Hepatocyte (in vitro differentiated cells): ENCODE data around the gene TSPYL1. TPM values are rescaled to one million over a fixed set of nuclear protein-coding genes. Genes with fewer than 3 reads are reported as not detected.
"Not testable (repeated sequence)": the region's sequence is repeated elsewhere in the genome, so short reads cannot be mapped to it uniquely, and the experiment has no call there.

Experiments used
- DNase-seq: peaks from one replicate; pipeline ENCODE4 v3.0.0-alpha.2; 2016; ENCODE audit warnings: low spot score
- H2AFZ ChIP-seq: fragments of 200-600 bp; sonication (generic); 2 replicates; pipeline ENCODE4 v1.6.0; 2016; ENCODE audit warnings: antibody characterized with exemption, mild to moderate bottlenecking
- H3K27ac ChIP-seq: fragments of 200-600 bp; sonication (generic); 2 replicates; pipeline ENCODE4 v1.5.1; 2016; ENCODE audit warnings: mild to moderate bottlenecking
- H3K27me3 ChIP-seq: fragments of 200-600 bp; sonication (generic); 2 replicates; pipeline ENCODE4 v1.6.1; 2016
- H3K36me3 ChIP-seq: fragments of 200-600 bp; sonication (generic); replicated peaks from 2 replicates; pipeline ENCODE4 v1.5.1; 2016; ENCODE audit warnings: low read depth; ENCODE audit not compliant: insufficient read depth
- H3K4me1 ChIP-seq: fragments of 200-600 bp; sonication (generic); 2 replicates; pipeline ENCODE4 v1.5.1; 2016; ENCODE audit warnings: mild to moderate bottlenecking, moderate library complexity; ENCODE audit not compliant: insufficient read depth
- H3K4me2 ChIP-seq: fragments of 200-600 bp; sonication (generic); 2 replicates; pipeline ENCODE4 v1.6.0; 2016
- H3K4me3 ChIP-seq: fragments of 200-600 bp; sonication (generic); 2 replicates; pipeline ENCODE4 v1.5.1; 2016; ENCODE audit warnings: mild to moderate bottlenecking
- H3K79me2 ChIP-seq: fragments of 200-600 bp; sonication (generic); 2 replicates; pipeline ENCODE4 v1.6.0; 2017; ENCODE audit warnings: mild to moderate bottlenecking
- H3K9me2 ChIP-seq: fragments of 200-600 bp; sonication (generic); replicated peaks from 2 replicates; pipeline ENCODE4 v1.6.0; 2017; ENCODE audit warnings: mild to moderate bottlenecking; ENCODE audit not compliant: insufficient read depth
- H3K9me3 ChIP-seq: fragments of 200-600 bp; sonication (generic); 2 replicates; pipeline ENCODE4 v1.5.1; 2016; ENCODE audit warnings: low read depth, mild to moderate bottlenecking
- H4K20me1 ChIP-seq: fragments of 200-600 bp; sonication (generic); 2 replicates; pipeline ENCODE4 v1.6.0; 2016; ENCODE audit warnings: mild to moderate bottlenecking; ENCODE audit not compliant: insufficient read depth, poor library complexity, severe bottlenecking
- CTCF ChIP-seq: fragments of 200-600 bp; sonication (generic); IDR thresholded peaks from 2 replicates; pipeline ENCODE4 v1.5.1; 2016; ENCODE audit warnings: antibody characterized with exemption, mild to moderate bottlenecking; ENCODE audit not compliant: poor library complexity
- EZH2 ChIP-seq: fragments of 200-600 bp; sonication (generic); IDR thresholded peaks from 2 replicates; pipeline ENCODE4 v1.6.1; 2016; ENCODE audit warnings: antibody characterized with exemption, mild to moderate bottlenecking, borderline replicate concordance
- EZH2phosphoT487 ChIP-seq: fragments of 200-600 bp; sonication (generic); IDR thresholded peaks from one replicate; pipeline ENCODE4 v1.6.1; 2018; ENCODE audit warnings: antibody characterized with exemption, mild to moderate bottlenecking, low read depth, moderate library complexity; ENCODE audit not compliant: unreplicated experiment, severe bottlenecking
- WGBS: methylation state at CpG from one replicate; pipeline ENCODE4 v1.1.6; 2016; ENCODE audit warnings: low lambda C conversion rate; ENCODE audit errors: missing lambda C conversion rate; 5-methylcytosine and 5-hydroxymethylcytosine counted together
- polyA plus RNA-seq: library from polyadenylated mRNA; unstranded; fragments of >200 nt; fragmentation: Nextera tagmentation; extraction: Ambion mirVana; gene quantifications from 2 replicates; pipeline ENCODE4 v1.2.1, GENCODE V29; 2016
- total RNA-seq: library from RNA; depleted of rRNA; stranded (reverse); fragments of >200 nt; gene quantifications from 2 replicates; pipeline ENCODE4 v1.2.3, GENCODE V29; 2014

TSPYL1 gene
- total and polyA plus RNA-seq, 2 experiments from 2014 or later: 32.1 to 85.0 TPM

- no peak overlapping the region for H3K4me3 ChIP-seq
- H3K9me2 ChIP-seq: no peaks in the 10 kb centered on the region
- H2AFZ ChIP-seq: no peak overlapping the region
- H3K9me3 ChIP-seq: no peaks in the 10 kb centered on the region
- peaks cover 11% of the 10 kb centered on the region for H3K4me1 ChIP-seq
- no peaks in the 10 kb centered on the region for H3K79me2 ChIP-seq
- DNase-seq: no peak
- H3K4me2 ChIP-seq: no peak overlapping the region
- no peak overlapping the region for H3K27ac ChIP-seq
- WGBS: 75% methylated on average over 1 of the region's 1 CpG
- H4K20me1 ChIP-seq: no peaks in the 10 kb centered on the region
- H3K36me3 ChIP-seq: no peaks in the 10 kb centered on the region
- TF ChIP-seq EZH2: no peak
- TF ChIP-seq CTCF: no peak
- TF ChIP-seq EZH2phosphoT487: no peak
- no peaks in the 10 kb centered on the region for H3K27me3 ChIP-seq
Measured at GRCh38 chr6:116323863-116324262, 44.1 kb upstream of the TSPYL1 start.

- DNase-seq, H3K27me3 ChIP-seq, H3K36me3 ChIP-seq, H2AFZ ChIP-seq, H3K27ac ChIP-seq, H3K79me2 ChIP-seq, H3K4me2 ChIP-seq, H3K4me3 ChIP-seq, H4K20me1 ChIP-seq, H3K9me2 ChIP-seq, H3K9me3 ChIP-seq, H3K4me1 ChIP-seq: not testable (repeated sequence)
- WGBS: 75% methylated on average over 13 of the region's 13 CpGs
Measured at GRCh38 chr6:116321933-116322332, 42.2 kb upstream of the TSPYL1 start.

GRCh38 chr6:116316772-116317467 lies 37.2 kb upstream of the TSPYL1 start:
- H3K27ac ChIP-seq: no peak overlapping the region
- H3K9me3 ChIP-seq: no peaks in the 10 kb centered on the region
- no peaks in the 10 kb centered on the region for H4K20me1 ChIP-seq
- H3K4me2 ChIP-seq: no peak overlapping the region
- no peaks in the 10 kb centered on the region for H3K27me3 ChIP-seq
- no peaks in the 10 kb centered on the region for H3K36me3 ChIP-seq
- TF ChIP-seq EZH2phosphoT487 (no peak), CTCF (no peak), EZH2 (no peak)
- no peaks in the 10 kb centered on the region for H3K9me2 ChIP-seq
- no peak for DNase-seq
- no peak overlapping the region for H2AFZ ChIP-seq
- no peaks in the 10 kb centered on the region for H3K79me2 ChIP-seq
- peaks cover 13% of the 10 kb centered on the region for H3K4me1 ChIP-seq
- 98% methylated on average over 2 of the region's 2 CpGs for WGBS
- H3K4me3 ChIP-seq: no peak overlapping the region

- H3K27ac ChIP-seq: no peak overlapping the region
Measured at GRCh38 chr6:116314878-116315277, 35.1 kb upstream of the TSPYL1 start.

More at GRCh38 chr6:116314878-116315277, 35.1 kb upstream of the TSPYL1 start:
- H3K4me3 ChIP-seq: no peak overlapping the region
- no peak overlapping the region for H3K4me2 ChIP-seq
- no peaks in the 10 kb centered on the region for H3K27me3 ChIP-seq
- H4K20me1 ChIP-seq: no peaks in the 10 kb centered on the region
- no peaks in the 10 kb centered on the region for H3K9me2 ChIP-seq
- no peak for DNase-seq
- H2AFZ ChIP-seq: no peak overlapping the region
- TF ChIP-seq CTCF (no peak), EZH2 (no peak), EZH2phosphoT487 (no peak)
- H3K79me2 ChIP-seq: no peaks in the 10 kb centered on the region
- no peaks in the 10 kb centered on the region for H3K9me3 ChIP-seq
- no peaks in the 10 kb centered on the region for H3K36me3 ChIP-seq
- H3K4me1 ChIP-seq: peaks cover 13% of the 10 kb centered on the region
